ENCODE data around the gene UBAP2. TPM values are rescaled to one million over a fixed set of nuclear protein-coding genes. Genes with fewer than 3 reads are reported as not detected.

The UBAP2 gene
- total RNA-seq, 3 donors from 2014 or later (not counting 1 experiment from before 2014, with no cell fraction given), result 30.2 to 34.4 (median 31.1) TPM

- H3K4me3 ChIP-seq (ENCODE audit: low read length), result no peak overlapping the region
- H3K36me3 Mint-ChIP-seq, result peaks cover 17% of the 10 kb centered on the region
- H3K4me1 Mint-ChIP-seq, result no peaks in the 10 kb centered on the region
- H3K27ac Mint-ChIP-seq, result no peak overlapping the region
- no peak for TF ChIP-seq CTCF (IDR thresholded peaks at IDR 0.05)
- no peaks in the 10 kb centered on the region for H3K27me3 ChIP-seq (ENCODE audit: control insufficient read depth, insufficient read depth, low read length)
- H3K4me1 ChIP-seq (ENCODE audit: control insufficient read depth, insufficient read depth, low read length), result no peaks in the 10 kb centered on the region
- H3K27ac ChIP-seq (ENCODE audit: low read length), result no peak overlapping the region
- no peaks in the 10 kb centered on the region for H3K9me3 ChIP-seq (ENCODE audit: control insufficient read depth, insufficient read depth, low read length)
- DNase-seq, result no peak
- no peak overlapping the region for H3K4me3 Mint-ChIP-seq
- no peaks in the 10 kb centered on the region for H3K27me3 Mint-ChIP-seq (ENCODE audit: low read depth in 2 of 2)
- peaks cover 14% of the 10 kb centered on the region for H3K36me3 ChIP-seq (ENCODE audit: control insufficient read depth, insufficient read depth, low read length)
- ATAC-seq, result no peak
- 100% methylated on average over 2 of the region's 2 CpGs for whole genome bisulfite sequencing (ENCODE audit: insufficient coverage)
- intact Hi-C loops (cut with micrococcal nuclease), result no loop called here
- H3K9me3 Mint-ChIP-seq, result no peaks in the 10 kb centered on the region
These were observed 89.0 kb downstream of the UBAP2 start for GRCh38 chr9:33959725-33960124.

DNA sequence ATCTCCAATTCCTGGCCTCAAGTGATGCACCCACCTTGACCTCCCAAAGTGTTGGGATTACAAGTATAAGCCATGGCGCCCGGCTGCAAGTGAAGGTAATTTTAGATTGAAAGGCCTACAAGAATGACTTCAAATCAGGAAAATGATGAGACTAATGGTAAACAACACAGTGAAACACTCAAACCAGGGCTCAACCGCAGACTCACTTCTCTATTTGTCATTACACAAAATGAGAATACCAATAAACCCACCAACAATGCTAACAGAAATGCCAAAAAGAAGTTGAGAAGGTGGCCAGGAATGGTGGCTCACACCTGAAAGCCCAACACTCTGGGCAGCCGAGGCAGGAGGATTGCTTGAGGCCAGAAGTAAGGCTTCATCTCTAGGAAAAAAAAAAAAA is 92.1 kb downstream of the UBAP2 start:
- Histone ChIP-seq H3K27me3 (ENCODE audit: control insufficient read depth, insufficient read depth, low read length) (no peaks in the 10 kb centered on the region), H3K4me3 (ENCODE audit: low read length) (no peak overlapping the region), H3K36me3 (ENCODE audit: control insufficient read depth, insufficient read depth, low read length) (peaks cover 14% of the 10 kb centered on the region), H3K9me3 (ENCODE audit: control insufficient read depth, insufficient read depth, low read length) (no peaks in the 10 kb centered on the region), H3K27ac (ENCODE audit: low read length) (no peak overlapping the region), H3K4me1 (ENCODE audit: control insufficient read depth, insufficient read depth, low read length) (no peaks in the 10 kb centered on the region)
- Mint-ChIP-seq H3K4me3 (no peak overlapping the region), H3K27me3 (ENCODE audit: low read depth in 2 of 2) (no peaks in the 10 kb centered on the region), H3K9me3 (no peaks in the 10 kb centered on the region), H3K4me1 (no peaks in the 10 kb centered on the region), H3K36me3 (peaks cover 15% of the 10 kb centered on the region), H3K27ac (no peak overlapping the region)
- no peak for DNase-seq
- 94% methylated on average over 4 of the region's 4 CpGs for WGBS (ENCODE audit: insufficient coverage)
- no peak for ATAC-seq
- intact Hi-C loops (cut with micrococcal nuclease), result no loop called here
- TF ChIP-seq CTCF (IDR thresholded peaks at IDR 0.05), result no peak

DNA sequence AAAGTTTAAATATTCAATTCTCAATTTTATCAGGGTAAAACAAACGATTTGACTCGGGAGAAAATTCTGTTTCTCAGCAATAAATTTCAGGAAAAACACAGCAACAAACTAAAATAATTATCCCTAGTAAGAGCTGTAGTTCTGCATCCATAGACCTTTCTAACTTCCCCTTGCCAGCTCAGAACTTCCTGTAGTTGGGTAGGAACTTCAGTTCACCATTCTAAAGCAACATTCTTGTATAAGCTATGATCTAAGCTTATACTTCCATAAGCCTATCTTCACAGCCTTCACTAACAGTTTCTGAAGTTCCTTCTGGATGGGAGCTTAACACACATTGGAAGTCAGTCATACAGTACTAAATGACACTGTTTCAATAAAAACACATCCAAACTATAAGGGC is 96.6 kb downstream of the UBAP2 start:
- WGBS (ENCODE audit: insufficient coverage), result 60% methylated on average over 1 of the region's 2 CpGs
- H3K4me3 ChIP-seq (ENCODE audit: low read length), result no peak overlapping the region
- H3K27ac ChIP-seq (ENCODE audit: low read length), result no peak overlapping the region
- ATAC-seq (no peak), DNase-seq (no peak)
- Mint-ChIP-seq H3K27ac (no peak overlapping the region), H3K4me3 (no peak overlapping the region), H3K4me1 (no peaks in the 10 kb centered on the region), H3K36me3 (peaks cover 6% of the 10 kb centered on the region), H3K9me3 (no peaks in the 10 kb centered on the region), H3K27me3 (ENCODE audit: low read depth in 2 of 2) (no peaks in the 10 kb centered on the region)
- intact Hi-C loops (cut with micrococcal nuclease), result no loop called here
- no peaks in the 10 kb centered on the region for H3K9me3 ChIP-seq (ENCODE audit: control insufficient read depth, insufficient read depth, low read length)
- no peaks in the 10 kb centered on the region for H3K4me1 ChIP-seq (ENCODE audit: control insufficient read depth, insufficient read depth, low read length)
- no peak for TF ChIP-seq CTCF (IDR thresholded peaks at IDR 0.05)
- no peaks in the 10 kb centered on the region for H3K27me3 ChIP-seq (ENCODE audit: control insufficient read depth, insufficient read depth, low read length)
- H3K36me3 ChIP-seq (ENCODE audit: control insufficient read depth, insufficient read depth, low read length), result peaks cover 16% of the 10 kb centered on the region

DNA sequence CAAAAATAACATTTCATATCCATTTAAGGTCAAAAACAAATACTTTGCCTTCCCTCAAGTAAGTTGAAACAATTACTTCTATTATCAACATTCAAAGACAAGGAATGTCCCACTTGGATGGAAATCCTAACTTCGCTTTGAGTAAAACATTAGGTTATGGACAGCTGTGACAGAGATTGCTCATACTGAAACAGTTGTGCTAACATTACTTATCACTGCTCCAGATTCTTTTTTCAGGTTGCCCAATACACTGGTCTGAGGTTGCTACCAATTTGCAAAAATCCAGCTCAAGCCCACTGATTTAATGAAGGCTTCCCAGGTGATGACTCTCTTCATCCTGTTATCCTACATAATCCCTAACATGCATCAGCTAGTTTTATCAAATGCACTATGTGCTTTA is 98.3 kb downstream of the UBAP2 start:
- WGBS (ENCODE audit: insufficient coverage), result 100% methylated on average over 1 of the region's 1 CpG
- H3K4me1 ChIP-seq (ENCODE audit: control insufficient read depth, insufficient read depth, low read length), result no peaks in the 10 kb centered on the region
- no peaks in the 10 kb centered on the region for H3K27me3 Mint-ChIP-seq (ENCODE audit: low read depth in 2 of 2)
- no peaks in the 10 kb centered on the region for H3K9me3 Mint-ChIP-seq
- no peaks in the 10 kb centered on the region for H3K27me3 ChIP-seq (ENCODE audit: control insufficient read depth, insufficient read depth, low read length)
- no peak overlapping the region for H3K27ac Mint-ChIP-seq
- ATAC-seq (no peak), DNase-seq (no peak)
- no peaks in the 10 kb centered on the region for H3K9me3 ChIP-seq (ENCODE audit: control insufficient read depth, insufficient read depth, low read length)
- peaks cover 22% of the 10 kb centered on the region for H3K36me3 ChIP-seq (ENCODE audit: control insufficient read depth, insufficient read depth, low read length)
- no peaks in the 10 kb centered on the region for H3K4me1 Mint-ChIP-seq
- no peak overlapping the region for H3K27ac ChIP-seq (ENCODE audit: low read length)
- no peak overlapping the region for H3K4me3 ChIP-seq (ENCODE audit: low read length)
- H3K36me3 Mint-ChIP-seq, result peaks cover 6% of the 10 kb centered on the region
- no peak for TF ChIP-seq CTCF (IDR thresholded peaks at IDR 0.05)
- H3K4me3 Mint-ChIP-seq, result no peak overlapping the region
- intact Hi-C loops (cut with micrococcal nuclease), result no loop called here

All from natural killer cell (primary cell).